HUES64 (cell line): ENCODE measurements around the gene ZPLD1.

ENCODE experiments used
- H3K27ac ChIP-seq: 2 replicates; pipeline ENCODE4 v1.7.0; 2013; ENCODE audit warnings: low read depth, low read length, inconsistent platforms
- H3K27me3 ChIP-seq: 2 replicates; pipeline ENCODE4 v1.6.1; 2013; ENCODE audit warnings: mild to moderate bottlenecking, low read length; ENCODE audit not compliant: insufficient read depth
- H3K36me3 ChIP-seq: 2 replicates; pipeline ENCODE4 v1.6.1; 2013; ENCODE audit warnings: mild to moderate bottlenecking, low read length; ENCODE audit not compliant: insufficient read depth
- H3K4me1 ChIP-seq: 2 replicates; pipeline ENCODE4 v1.6.1; 2013; ENCODE audit warnings: mild to moderate bottlenecking, low read length, moderate library complexity; ENCODE audit not compliant: insufficient read depth
- H3K4me3 ChIP-seq: 2 replicates; pipeline ENCODE4 v1.5.1; 2013; ENCODE audit warnings: mild to moderate bottlenecking, low read length, moderate library complexity
- H3K9ac ChIP-seq: 2 replicates; pipeline ENCODE4 v1.6.1; 2013; ENCODE audit warnings: mild to moderate bottlenecking, low read depth, low read length
- H3K9me3 ChIP-seq: 2 replicates; pipeline ENCODE4 v1.6.1; 2013; ENCODE audit warnings: low read depth, low read length; ENCODE audit not compliant: insufficient read depth
- WGBS: fragments of 150-250, 120-280 bp; methylation state at CpG from one replicate; pipeline ENCODE4 v1.1.7; 2013; ENCODE audit warnings: missing lambda C conversion rate; 5-methylcytosine and 5-hydroxymethylcytosine counted together

ZPLD1 gene

GRCh38 chr3:102466001-102466400, 31.2 kb downstream of the ZPLD1 start:
- Histone ChIP-seq H3K4me3 (no peak overlapping the region), H3K9me3 (no peaks in the 10 kb centered on the region), H3K9ac (no peak overlapping the region), H3K27me3 (no peaks in the 10 kb centered on the region), H3K27ac (no peak overlapping the region), H3K36me3 (no peaks in the 10 kb centered on the region), H3K4me1 (no peaks in the 10 kb centered on the region)
- WGBS, result 64% methylated on average over 1 of the region's 1 CpG

- Histone ChIP-seq H3K9ac (no peak overlapping the region), H3K4me3 (no peak overlapping the region), H3K36me3 (no peaks in the 10 kb centered on the region), H3K4me1 (no peaks in the 10 kb centered on the region), H3K27ac (no peak overlapping the region), H3K9me3 (no peaks in the 10 kb centered on the region), H3K27me3 (no peaks in the 10 kb centered on the region)
- WGBS, result 93% methylated on average over 6 of the region's 6 CpGs
Measured at GRCh38 chr3:102470066-102470465, 35.3 kb downstream of the ZPLD1 start.

- Histone ChIP-seq H3K4me3 (no peak overlapping the region), H3K9ac (no peak overlapping the region), H3K9me3 (no peaks in the 10 kb centered on the region), H3K36me3 (no peaks in the 10 kb centered on the region), H3K4me1 (no peaks in the 10 kb centered on the region), H3K27ac (no peak overlapping the region), H3K27me3 (no peaks in the 10 kb centered on the region)
- WGBS, result 88% methylated on average over 10 of the region's 10 CpGs
Measured at GRCh38 chr3:102471001-102471400, 36.2 kb downstream of the ZPLD1 start.

GRCh38 chr3:102471491-102471890, 36.7 kb downstream of the ZPLD1 start:
- 95% methylated on average over 2 of the region's 2 CpGs for WGBS
- Histone ChIP-seq H3K4me1 (no peaks in the 10 kb centered on the region), H3K27ac (no peak overlapping the region), H3K4me3 (no peak overlapping the region), H3K27me3 (no peaks in the 10 kb centered on the region), H3K9me3 (no peaks in the 10 kb centered on the region), H3K9ac (no peak overlapping the region), H3K36me3 (no peaks in the 10 kb centered on the region)

GRCh38 chr3:102473648-102474047, 38.8 kb downstream of the ZPLD1 start:
- Histone ChIP-seq H3K27ac (no peak overlapping the region), H3K4me1 (no peaks in the 10 kb centered on the region), H3K4me3 (no peak overlapping the region), H3K9me3 (no peaks in the 10 kb centered on the region), H3K27me3 (no peaks in the 10 kb centered on the region), H3K36me3 (no peaks in the 10 kb centered on the region), H3K9ac (no peak overlapping the region)

GRCh38 chr3:102474207-102474606, 39.4 kb downstream of the ZPLD1 start:
- no peaks in the 10 kb centered on the region for H3K27me3 ChIP-seq
- no peaks in the 10 kb centered on the region for H3K36me3 ChIP-seq
- H3K27ac ChIP-seq, result no peak overlapping the region
- H3K4me3 ChIP-seq, result no peak overlapping the region
- H3K9me3 ChIP-seq, result no peaks in the 10 kb centered on the region
- H3K9ac ChIP-seq, result no peak overlapping the region
- H3K4me1 ChIP-seq, result no peaks in the 10 kb centered on the region
- WGBS, result 93% methylated on average over 6 of the region's 6 CpGs

- Histone ChIP-seq H3K9ac (no peak overlapping the region), H3K27ac (no peak overlapping the region), H3K9me3 (no peaks in the 10 kb centered on the region), H3K4me1 (no peaks in the 10 kb centered on the region; the same call in 1 of the 2 replicates), H3K27me3 (no peaks in the 10 kb centered on the region), H3K4me3 (no peak overlapping the region), H3K36me3 (no peaks in the 10 kb centered on the region)
- WGBS, result 95% methylated on average over 2 of the region's 4 CpGs
Measured at GRCh38 chr3:102476198-102476597, 41.4 kb downstream of the ZPLD1 start.

GRCh38 chr3:102478160-102478559, 43.3 kb downstream of the ZPLD1 start:
- Histone ChIP-seq H3K27ac (no peak overlapping the region), H3K4me1 (no peaks in the 10 kb centered on the region; the same call in 1 of the 2 replicates), H3K9me3 (no peaks in the 10 kb centered on the region), H3K36me3 (no peaks in the 10 kb centered on the region), H3K4me3 (no peak overlapping the region), H3K9ac (no peak overlapping the region), H3K27me3 (no peaks in the 10 kb centered on the region)
- 100% methylated on average over 1 of the region's 1 CpG for WGBS

- Histone ChIP-seq H3K27ac (no peak overlapping the region), H3K27me3 (no peaks in the 10 kb centered on the region), H3K9ac (no peak overlapping the region), H3K4me3 (no peak overlapping the region), H3K36me3 (no peaks in the 10 kb centered on the region), H3K4me1 (no peaks in the 10 kb centered on the region; the same call in 1 of the 2 replicates), H3K9me3 (no peaks in the 10 kb centered on the region)
- WGBS, result 84% methylated on average over 2 of the region's 2 CpGs
Measured at GRCh38 chr3:102480139-102480538, 45.3 kb downstream of the ZPLD1 start.

- Histone ChIP-seq H3K9ac (no peak overlapping the region), H3K36me3 (no peaks in the 10 kb centered on the region), H3K27me3 (no peaks in the 10 kb centered on the region), H3K9me3 (no peaks in the 10 kb centered on the region), H3K27ac (no peak overlapping the region), H3K4me3 (no peak overlapping the region), H3K4me1 (no peaks in the 10 kb centered on the region; the same call in 1 of the 2 replicates)
- WGBS, result 91% methylated on average over 4 of the region's 4 CpGs
Measured at GRCh38 chr3:102481050-102481449, 46.2 kb downstream of the ZPLD1 start.

- no peak overlapping the region for H3K4me3 ChIP-seq
- H3K36me3 ChIP-seq, result no peaks in the 10 kb centered on the region
- H3K27ac ChIP-seq, result no peak overlapping the region
- WGBS, result 87% methylated on average over 3 of the region's 3 CpGs
- no peaks in the 10 kb centered on the region for H3K27me3 ChIP-seq
- no peaks in the 10 kb centered on the region; the same call in 1 of the 2 replicates for H3K4me1 ChIP-seq
- no peak overlapping the region for H3K9ac ChIP-seq
- peaks cover 8% of the 10 kb centered on the region for H3K9me3 ChIP-seq
Measured at GRCh38 chr3:102483556-102483955, 48.7 kb downstream of the ZPLD1 start.

- no peak overlapping the region for H3K27ac ChIP-seq
- WGBS, result no CpG with 5 or more reads among the region's 3 CpGs
- H3K9ac ChIP-seq, result no peak overlapping the region
- no peak overlapping the region for H3K4me3 ChIP-seq
- no peaks in the 10 kb centered on the region; the same call in 1 of the 2 replicates for H3K4me1 ChIP-seq
- H3K27me3 ChIP-seq, result no peaks in the 10 kb centered on the region
- peaks cover 8% of the 10 kb centered on the region for H3K9me3 ChIP-seq
- H3K36me3 ChIP-seq, result no peaks in the 10 kb centered on the region
Measured at GRCh38 chr3:102484363-102484762, 49.5 kb downstream of the ZPLD1 start.
